Retinal pigment epithelial cell (primary cell): Measurements from ENCODE around the gene SEMA3C.
A peak's percentile ranks its signal among the peaks of the same experiment; 100 is the strongest.

Experiments used
- DNase-seq: peaks from one replicate; pipeline ENCODE4 v3.0.0-alpha.2; 2010; ENCODE audit warnings: low read depth
- H3K4me3 ChIP-seq: 2 replicates; pipeline ENCODE4 v1.5.1; 2011; ENCODE audit warnings: mild to moderate bottlenecking, low read length, control low read depth, moderate library complexity
- CTCF ChIP-seq: conservative IDR thresholded peaks from 2 replicates; pipeline ENCODE4 v1.5.1; 2011; ENCODE audit warnings: low read depth, low read length, control low read depth, inconsistent platforms

SEMA3C gene

DNA sequence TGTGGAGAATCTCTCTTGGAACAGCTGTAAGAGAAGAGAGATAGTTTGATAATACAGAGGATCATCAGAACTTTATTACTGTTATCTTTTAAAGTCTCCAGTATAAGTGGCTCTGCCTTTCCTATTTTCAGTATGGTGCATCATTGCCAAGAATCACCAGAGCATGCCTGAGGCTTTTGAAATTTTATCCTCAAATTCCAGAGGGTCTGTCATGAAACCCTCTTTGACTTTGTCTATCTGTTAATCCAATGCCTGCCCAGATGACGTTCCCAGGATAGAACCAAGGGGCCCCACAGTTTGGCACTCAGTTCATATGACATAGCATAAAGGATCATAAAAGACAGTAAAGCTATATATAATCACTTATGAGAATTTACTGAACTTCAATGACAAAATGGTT lies 35.3 kb upstream of the SEMA3C start:
- TF ChIP-seq CTCF: no peak
- DNase-seq: no peak
- no peak overlapping the region for H3K4me3 ChIP-seq

DNA sequence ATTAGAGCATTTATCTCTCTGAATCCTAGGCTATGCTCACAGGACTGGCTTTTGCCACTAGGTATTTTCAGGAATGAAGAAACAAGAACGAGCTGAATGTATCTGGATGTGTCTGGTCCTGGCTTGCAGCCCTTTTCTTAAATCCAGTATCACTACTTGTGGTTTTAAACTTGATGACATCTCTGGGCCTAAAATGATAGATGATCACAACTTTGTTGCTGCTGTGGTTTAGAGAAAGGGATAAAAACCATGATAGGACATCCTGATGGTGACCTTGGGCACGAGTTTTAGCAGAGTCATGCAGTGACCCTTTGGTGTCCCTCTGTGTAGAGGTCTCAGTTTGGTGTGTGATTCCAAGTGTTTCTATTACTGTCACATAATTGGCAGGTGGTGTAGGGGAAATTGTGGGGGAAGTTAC lies 31.7 kb upstream of the SEMA3C start:
- H3K4me3 ChIP-seq: no peak overlapping the region
- DNase-seq: no peak
- no peak for TF ChIP-seq CTCF

DNA sequence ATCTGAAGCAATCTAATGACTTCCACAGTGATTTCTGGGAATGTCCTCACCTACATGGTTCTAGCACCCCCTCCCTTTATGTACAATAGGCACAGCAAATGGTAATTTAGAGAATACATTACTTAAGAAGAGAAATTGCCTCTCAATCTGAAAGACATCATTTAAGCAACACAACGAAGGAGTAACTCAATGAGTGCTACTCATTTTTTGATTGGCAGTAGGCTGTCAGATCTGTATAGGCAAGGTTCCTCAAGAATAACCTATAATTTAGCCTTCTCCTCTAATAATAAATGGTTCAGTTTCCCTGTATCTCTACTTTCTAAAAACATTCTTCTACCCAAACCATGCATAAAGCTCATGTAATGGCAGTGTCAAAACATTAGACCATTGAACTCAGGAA lies 30.6 kb upstream of the SEMA3C start:
- DNase-seq: no peak
- no peak overlapping the region for H3K4me3 ChIP-seq
- TF ChIP-seq CTCF: no peak

DNA sequence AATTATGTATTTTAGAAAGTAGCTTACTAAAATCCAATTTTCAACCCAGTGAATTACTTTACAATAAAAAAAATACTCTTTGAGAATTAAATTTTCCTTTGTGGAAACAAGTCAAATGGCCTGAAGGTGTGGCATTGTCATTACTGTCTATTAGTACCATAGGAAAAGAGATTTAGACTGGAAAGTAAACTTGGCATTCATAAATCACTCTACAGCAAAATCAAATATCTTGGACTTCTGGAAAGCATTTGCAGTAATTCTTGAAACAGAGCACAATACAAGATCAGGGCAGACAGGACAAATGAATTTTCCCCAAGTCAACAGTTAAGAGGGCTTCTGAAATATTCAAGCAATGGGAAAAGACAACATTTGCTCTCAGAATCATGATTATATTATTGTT lies 28.0 kb upstream of the SEMA3C start:
- no peak overlapping the region for H3K4me3 ChIP-seq
- no peak for TF ChIP-seq CTCF
- DNase-seq: no peak

DNA sequence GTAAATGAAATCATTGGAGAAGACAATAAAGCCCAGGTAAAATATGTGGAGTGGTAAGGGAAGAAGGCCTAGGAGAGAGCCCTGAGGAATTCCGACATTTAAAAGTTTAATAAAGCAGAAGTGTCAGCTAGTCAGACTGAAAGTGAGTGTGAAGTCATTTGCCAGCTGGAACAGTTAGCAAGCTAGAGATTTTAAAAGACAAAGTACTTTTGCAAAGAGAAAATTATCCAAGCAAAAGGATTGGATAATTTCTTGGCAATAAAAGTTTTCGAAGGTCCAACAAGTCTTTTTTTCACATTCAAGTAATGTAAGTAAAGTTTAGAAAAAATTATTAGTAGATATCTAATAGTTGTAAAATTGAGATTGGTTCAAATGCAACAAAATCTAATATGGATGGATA lies 27.1 kb upstream of the SEMA3C start:
- DNase-seq: no peak
- no peak for TF ChIP-seq CTCF
- H3K4me3 ChIP-seq: no peak overlapping the region

- no peak for TF ChIP-seq CTCF
- DNase-seq: no peak
- no peak overlapping the region for H3K4me3 ChIP-seq
Measured at GRCh38 chr7:80943342-80943741, 24.5 kb upstream of the SEMA3C start.

DNA sequence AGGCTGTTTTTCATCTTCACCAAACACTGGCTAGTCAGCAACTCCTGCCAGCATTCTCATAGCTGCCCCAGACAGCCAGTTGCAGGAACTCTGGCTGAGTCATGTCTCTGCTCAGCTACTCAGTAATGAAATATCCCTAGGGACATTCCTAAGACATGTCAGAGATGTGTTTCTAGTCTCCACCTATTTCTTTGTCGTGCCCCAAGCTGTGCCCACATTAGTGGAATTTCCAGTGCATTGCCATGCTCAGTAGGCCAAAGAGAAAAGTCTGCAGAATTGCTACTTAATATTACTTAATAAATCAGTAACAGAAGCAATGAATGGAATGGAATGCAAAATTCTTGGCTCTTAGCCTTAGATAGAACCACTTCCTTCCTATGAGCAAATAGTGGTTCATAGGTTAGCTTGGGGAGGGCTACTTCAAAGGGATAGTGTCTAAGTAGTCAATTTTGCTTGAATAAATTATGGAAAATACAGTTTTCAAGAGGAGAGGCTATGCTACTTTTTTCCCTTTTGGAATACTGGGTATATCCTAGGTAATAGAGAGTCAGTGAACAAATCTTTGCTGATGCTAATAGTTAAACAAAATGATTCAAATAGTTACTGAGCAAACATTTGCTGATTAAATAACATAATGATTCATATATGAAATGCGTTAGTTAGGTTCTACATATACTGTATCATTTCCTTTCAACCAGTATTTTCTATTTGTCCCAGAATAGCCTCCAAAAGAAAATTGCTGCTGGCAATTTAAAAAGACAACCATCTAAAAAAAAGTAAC lies 23.6 kb upstream of the SEMA3C start:
- DNase-seq: peak; percentile 95
- no peak for TF ChIP-seq CTCF
- no peak overlapping the region for H3K4me3 ChIP-seq
